PFSK-1 (cell line): Measurements from ENCODE around the gene TEAD3.

Source experiments
- POLR2AphosphoS5 ChIP-seq: IDR thresholded peaks from 2 replicates; pipeline ENCODE4 v1.6.1; 2012; ENCODE audit warnings: low read depth, mild to moderate bottlenecking, control low read depth, low read length, moderate library complexity
- TAF1 ChIP-seq: IDR thresholded peaks from 2 replicates; pipeline ENCODE4 v1.6.1; 2012; ENCODE audit warnings: low read length, control low read depth, borderline replicate concordance; ENCODE audit not compliant: insufficient read depth

GRCh38 chr6:35477028-35477427 lies 19.9 kb downstream of the TEAD3 start:
- TF ChIP-seq TAF1: no peak
- TF ChIP-seq POLR2AphosphoS5: no peak
